CD4-positive, alpha-beta memory T cell (primary cell): ENCODE measurements around the gene ABHD5. TPM values are rescaled to one million over a fixed set of nuclear protein-coding genes. Genes with fewer than 3 reads are reported as not detected.

Source experiments
- CTCF ChIA-PET: fragments of 350-600 bp; sonication (Branson Sonifier 250); formaldehyde crosslinking; loops from one replicate; lab custom pipeline; 2021; ENCODE audit warnings: inconsistent platforms; ENCODE audit not compliant: partially characterized antibody; lab: Charles Lee
- POLR2A ChIA-PET: fragments of 350-600 bp; sonication (Branson Sonifier 250); formaldehyde crosslinking; loops from one replicate; lab custom pipeline; 2021; ENCODE audit not compliant: partially characterized antibody; lab: Charles Lee
- DNase-seq, 5 donors: peaks; one replicate each; pipeline versions ENCODE4 v3.0.0 to v3.0.0-alpha.2; 2020 to 2022; ENCODE audit warnings: mixed read lengths in 1 of 5
- H3K27ac ChIP-seq: one replicate; pipeline ENCODE4 v1.7.0; 2013; ENCODE audit warnings: low read depth, low read length
- H3K27me3 ChIP-seq: 2 replicates; pipeline ENCODE4 v1.7.0; 2013; ENCODE audit warnings: mild to moderate bottlenecking, low read length, moderate library complexity; ENCODE audit not compliant: insufficient read depth
- H3K36me3 ChIP-seq: 2 replicates; pipeline ENCODE4 v1.7.0; 2013; ENCODE audit warnings: mild to moderate bottlenecking, low read length, moderate library complexity; ENCODE audit not compliant: insufficient read depth
- H3K4me1 ChIP-seq: 2 replicates; pipeline ENCODE4 v1.7.0; 2013; ENCODE audit warnings: mild to moderate bottlenecking, low read length, moderate library complexity; ENCODE audit not compliant: insufficient read depth
- H3K4me3 ChIP-seq, 2 donors: one replicate each; pipeline ENCODE4 v1.7.0; 2013; ENCODE audit warnings: low read length in 2 of 2, mild to moderate bottlenecking in 1 of 2
- H3K9me3 ChIP-seq, 2 donors: one replicate each; pipeline ENCODE4 v1.7.0; 2013; ENCODE audit warnings: low read length in 2 of 2, control low read depth in 1 of 2; ENCODE audit not compliant: control insufficient read depth in 1 of 2
- H3K27ac Mint-ChIP-seq, 7 donors: one replicate each; pipeline ENCODE4 v1.8.0; 2020 to 2021; ENCODE audit warnings: mixed read lengths in 7 of 7, mild to moderate bottlenecking in 6 of 7, inconsistent platforms in 3 of 7, moderate library complexity in 3 of 7
- H3K27me3 Mint-ChIP-seq, 2 donors: one replicate each; pipeline ENCODE4 v1.8.0; 2020 to 2021; ENCODE audit warnings: mixed read lengths in 2 of 2
- H3K36me3 Mint-ChIP-seq, 2 donors: one replicate each; pipeline ENCODE4 v1.8.0; 2020 to 2021; ENCODE audit warnings: mixed read lengths in 2 of 2, inconsistent platforms in 1 of 2, mild to moderate bottlenecking in 1 of 2
- H3K4me1 Mint-ChIP-seq, 4 donors: one replicate each; pipeline ENCODE4 v1.8.0; 2020 to 2021; ENCODE audit warnings: mixed read lengths in 4 of 4, mild to moderate bottlenecking in 1 of 4
- H3K4me3 Mint-ChIP-seq, 8 donors: one replicate each; pipeline ENCODE4 v1.8.0; 2020 to 2021; ENCODE audit warnings: mixed read lengths in 8 of 8, mild to moderate bottlenecking in 7 of 8, moderate library complexity in 6 of 8, inconsistent platforms in 3 of 8
- H3K9me3 Mint-ChIP-seq, 8 donors: one replicate each; pipeline ENCODE4 v1.8.0; 2020 to 2021; ENCODE audit warnings: mixed read lengths in 8 of 8, mild to moderate bottlenecking in 5 of 8, inconsistent platforms in 3 of 8, moderate library complexity in 1 of 8
- intact Hi-C: fragments of 100-400 bp; cut with micrococcal nuclease; formaldehyde crosslinking; loops from one replicate; pipeline ENCODE4 v1.15.1; 2023
- polyA plus RNA-seq, 2 donors: library from polyadenylated mRNA; unstranded; fragments of 300-500 nt; fragmentation: Illumina TruSeq; gene quantifications; one replicate each; pipeline ENCODE4 v1.2.3, GENCODE V29; 2021
- total RNA-seq, 2 experiments: library from RNA; stranded (reverse); gene quantifications; one replicate each; pipeline ENCODE4 v1.2.3, GENCODE V29; 2021

Gene ABHD5
- total and polyA plus RNA-seq, 4 experiments from 2014 or later: 5.3 to 7.5 (median 6.6) TPM

DNA sequence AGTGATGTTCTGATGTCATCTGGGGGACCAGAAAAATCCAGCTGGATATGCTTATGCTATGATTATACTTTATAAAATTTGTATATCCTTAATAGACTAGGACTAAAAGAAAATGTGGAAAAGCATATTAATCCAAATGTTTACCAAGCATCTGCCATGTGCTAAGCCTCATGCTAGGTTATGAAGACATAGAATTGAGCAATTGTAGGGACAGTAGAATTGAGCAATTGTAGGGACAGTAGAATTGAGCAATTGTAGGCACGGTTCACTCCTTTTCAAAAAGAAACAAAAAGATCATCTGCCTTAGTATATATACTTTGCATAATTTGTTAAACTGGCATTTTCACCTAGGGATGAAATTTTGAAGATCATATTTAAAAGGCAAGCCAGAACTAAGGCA is 18.3 kb downstream of the ABHD5 start:
- no peaks in the 10 kb centered on the region for H3K27me3 ChIP-seq
- intact Hi-C loops: no loop called here
- Mint-ChIP-seq H3K9me3 (no peaks in the 10 kb centered on the region), H3K27ac (no peak overlapping the region), H3K36me3 (peaks cover 31 to 45% of the 10 kb centered on the region in 2 donors), H3K4me1 (no peaks in the 10 kb centered on the region), H3K4me3 (no peak overlapping the region), H3K27me3 (no peaks in the 10 kb centered on the region)
- H3K4me1 ChIP-seq: no peaks in the 10 kb centered on the region
- CTCF ChIA-PET: no interaction called here
- no peak overlapping the region for H3K27ac ChIP-seq
- H3K36me3 ChIP-seq: no peaks in the 10 kb centered on the region
- DNase-seq: no peak
- H3K9me3 ChIP-seq: no peaks in the 10 kb centered on the region
- POLR2A ChIA-PET: no interaction called here
- no peak overlapping the region for H3K4me3 ChIP-seq

DNA sequence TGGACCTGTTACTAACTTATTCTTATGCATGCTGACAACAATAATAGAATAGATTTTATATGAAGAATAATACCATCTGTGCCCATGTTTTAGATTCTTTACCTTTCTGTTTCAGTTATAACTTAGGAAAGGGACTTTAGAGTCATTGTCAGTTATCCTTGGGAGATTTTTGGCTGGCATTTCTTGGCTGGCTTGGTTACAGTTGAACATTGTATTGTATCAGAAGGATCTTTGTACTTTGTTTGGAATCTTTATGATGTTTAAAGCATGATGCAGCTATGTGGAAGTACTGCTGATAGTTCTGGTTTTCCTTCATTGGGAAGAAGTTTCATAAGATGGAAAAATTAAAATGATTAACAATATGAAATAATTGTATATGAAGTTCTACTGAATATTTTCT is 19.9 kb downstream of the ABHD5 start:
- ChIA-PET CTCF (no interaction called here), POLR2A (no interaction called here)
- Mint-ChIP-seq H3K27ac (no peak overlapping the region), H3K36me3 (peaks cover 32 to 45% of the 10 kb centered on the region in 2 donors), H3K4me1 (no peaks in the 10 kb centered on the region), H3K27me3 (no peaks in the 10 kb centered on the region), H3K4me3 (no peak overlapping the region), H3K9me3 (no peaks in the 10 kb centered on the region)
- no peak for DNase-seq
- Histone ChIP-seq H3K27ac (no peak overlapping the region), H3K4me3 (no peak overlapping the region), H3K9me3 (no peaks in the 10 kb centered on the region), H3K27me3 (no peaks in the 10 kb centered on the region), H3K36me3 (no peaks in the 10 kb centered on the region), H3K4me1 (no peaks in the 10 kb centered on the region)
- intact Hi-C loops: no loop called here

DNA sequence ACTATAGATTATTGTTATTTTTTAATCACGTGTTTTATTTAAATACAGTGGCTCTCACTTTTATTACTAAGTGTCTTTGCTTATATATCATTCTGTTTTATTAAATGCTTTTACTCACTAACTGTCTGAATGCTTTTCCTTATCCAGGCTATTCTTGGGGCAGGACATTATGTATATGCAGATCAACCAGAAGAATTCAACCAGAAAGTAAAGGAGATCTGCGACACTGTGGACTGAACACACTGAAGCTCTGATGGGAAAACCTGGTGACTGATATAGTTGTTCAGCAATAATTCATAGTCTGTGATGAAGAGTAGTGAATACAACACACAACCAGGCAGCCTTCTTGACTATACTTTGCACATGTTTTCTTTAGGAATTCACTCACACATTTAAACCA is 27.6 kb downstream of the ABHD5 start:
- Mint-ChIP-seq H3K27me3 (no peaks in the 10 kb centered on the region), H3K4me3 (no peak overlapping the region), H3K36me3 (peaks cover 36 to 46% of the 10 kb centered on the region in 2 donors), H3K27ac (no peak overlapping the region), H3K4me1 (no peaks in the 10 kb centered on the region), H3K9me3 (no peaks in the 10 kb centered on the region)
- H3K4me1 ChIP-seq: no peaks in the 10 kb centered on the region
- intact Hi-C loops: no loop called here
- no peak overlapping the region for H3K4me3 ChIP-seq
- no peak overlapping the region for H3K27ac ChIP-seq
- DNase-seq: no peak
- no peaks in the 10 kb centered on the region for H3K9me3 ChIP-seq
- H3K27me3 ChIP-seq: no peaks in the 10 kb centered on the region
- ChIA-PET CTCF (no interaction called here), POLR2A (no interaction called here)
- peaks cover 5% of the 10 kb centered on the region for H3K36me3 ChIP-seq

GRCh38 chr3:43723121-43723734 is 32.5 kb downstream of the ABHD5 start:
- no peak overlapping the region for H3K4me3 Mint-ChIP-seq
- ChIA-PET CTCF (no interaction called here), POLR2A (no interaction called here)
- Histone ChIP-seq H3K36me3 (peaks cover 5% of the 10 kb centered on the region), H3K9me3 (no peaks in the 10 kb centered on the region), H3K27me3 (no peaks in the 10 kb centered on the region), H3K27ac (no peak overlapping the region), H3K4me3 (no peak overlapping the region), H3K4me1 (no peaks in the 10 kb centered on the region)
- peaks cover 21 to 23% of the 10 kb centered on the region in 2 donors for H3K36me3 Mint-ChIP-seq
- no peaks in the 10 kb centered on the region for H3K27me3 Mint-ChIP-seq
- no peak for DNase-seq
- intact Hi-C loops: no loop called here
- H3K27ac Mint-ChIP-seq: peak overlapping the region in 2 of 7 donors; percentile 22 to 64
- H3K9me3 Mint-ChIP-seq: no peaks in the 10 kb centered on the region
- H3K4me1 Mint-ChIP-seq: no peaks in the 10 kb centered on the region

- intact Hi-C loops: no loop called here
- H3K9me3 ChIP-seq: no peaks in the 10 kb centered on the region
- Mint-ChIP-seq H3K9me3 (no peaks in the 10 kb centered on the region), H3K36me3 (peaks cover 9 to 12% of the 10 kb centered on the region in 2 donors), H3K4me1 (no peaks in the 10 kb centered on the region), H3K27me3 (no peaks in the 10 kb centered on the region), H3K27ac (no peak overlapping the region), H3K4me3 (no peak overlapping the region)
- POLR2A ChIA-PET: no interaction called here
- no peak for DNase-seq
- H3K36me3 ChIP-seq: no peaks in the 10 kb centered on the region
- H3K4me1 ChIP-seq: no peaks in the 10 kb centered on the region
- H3K27ac ChIP-seq: no peak overlapping the region
- H3K4me3 ChIP-seq: no peak overlapping the region
- CTCF ChIA-PET: no interaction called here
- H3K27me3 ChIP-seq: no peaks in the 10 kb centered on the region
Observed at GRCh38 chr3:43726521-43726920, 35.8 kb downstream of the ABHD5 start.

DNA sequence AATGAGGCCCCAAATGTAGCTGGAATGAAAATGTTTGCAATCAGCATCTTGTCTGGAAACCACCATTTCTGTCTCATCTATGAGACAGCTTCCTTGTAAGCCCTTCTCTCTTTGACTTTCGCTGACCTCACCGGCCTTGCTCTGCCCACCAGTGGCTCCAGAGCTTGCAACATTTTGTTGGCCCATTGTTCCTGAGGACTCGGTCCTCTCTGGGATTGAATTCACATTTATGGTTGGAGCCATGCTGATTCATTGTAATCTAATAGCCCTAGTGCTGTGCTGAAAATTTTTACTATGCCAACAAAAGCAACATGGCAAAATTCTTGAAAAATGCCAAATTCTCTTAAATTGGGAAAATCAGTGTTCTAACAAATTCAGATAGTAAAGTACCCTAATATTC is 37.2 kb downstream of the ABHD5 start:
- Histone ChIP-seq H3K4me3 (no peak overlapping the region), H3K4me1 (no peaks in the 10 kb centered on the region), H3K27ac (no peak overlapping the region), H3K27me3 (no peaks in the 10 kb centered on the region), H3K9me3 (no peaks in the 10 kb centered on the region), H3K36me3 (no peaks in the 10 kb centered on the region)
- H3K4me3 Mint-ChIP-seq: no peak overlapping the region
- no peaks in the 10 kb centered on the region for H3K27me3 Mint-ChIP-seq
- ChIA-PET POLR2A (no interaction called here), CTCF (no interaction called here)
- no peak for DNase-seq
- no peaks in the 10 kb centered on the region for H3K4me1 Mint-ChIP-seq
- peak overlapping the region in 1 of 7 donors; percentile 80 for H3K27ac Mint-ChIP-seq
- peaks cover 9 to 12% of the 10 kb centered on the region in 2 donors for H3K36me3 Mint-ChIP-seq
- intact Hi-C loops: no loop called here
- H3K9me3 Mint-ChIP-seq: no peaks in the 10 kb centered on the region

GRCh38 chr3:43728476-43728875 is 37.7 kb downstream of the ABHD5 start:
- ChIA-PET POLR2A (no interaction called here), CTCF (no interaction called here)
- Mint-ChIP-seq H3K9me3 (no peaks in the 10 kb centered on the region), H3K4me3 (no peak overlapping the region), H3K27ac (no peak overlapping the region), H3K36me3 (peaks cover 9 to 13% of the 10 kb centered on the region in 2 donors), H3K27me3 (no peaks in the 10 kb centered on the region), H3K4me1 (no peaks in the 10 kb centered on the region)
- Histone ChIP-seq H3K36me3 (no peaks in the 10 kb centered on the region), H3K4me3 (no peak overlapping the region), H3K9me3 (no peaks in the 10 kb centered on the region), H3K4me1 (no peaks in the 10 kb centered on the region), H3K27me3 (no peaks in the 10 kb centered on the region), H3K27ac (no peak overlapping the region)
- intact Hi-C loops: no loop called here
- no peak for DNase-seq

DNA sequence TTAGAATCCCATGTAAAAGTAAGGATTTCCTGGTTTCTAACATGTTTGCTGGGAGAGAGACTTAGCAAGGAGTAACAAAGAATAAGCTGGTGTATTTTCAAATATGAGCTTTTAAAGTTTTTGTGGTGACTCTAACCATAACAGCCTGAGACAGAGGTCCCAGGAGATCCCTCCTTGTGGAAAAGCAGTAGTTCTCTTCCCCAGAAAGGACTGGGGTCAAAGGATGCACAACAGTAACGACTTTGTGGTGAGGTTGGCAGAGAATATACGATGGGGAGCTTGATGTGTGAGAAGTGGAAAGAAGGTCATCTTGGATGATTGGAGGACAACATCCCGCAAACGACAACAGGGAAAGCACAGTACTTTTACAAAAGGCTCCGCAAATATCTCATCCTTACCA is 38.2 kb downstream of the ABHD5 start:
- Mint-ChIP-seq H3K27ac (no peak overlapping the region), H3K9me3 (no peaks in the 10 kb centered on the region), H3K36me3 (peaks cover 7 to 15% of the 10 kb centered on the region in 2 donors), H3K4me3 (no peak overlapping the region), H3K27me3 (no peaks in the 10 kb centered on the region), H3K4me1 (no peaks in the 10 kb centered on the region)
- no peak overlapping the region for H3K27ac ChIP-seq
- intact Hi-C loops: no loop called here
- no peaks in the 10 kb centered on the region for H3K36me3 ChIP-seq
- DNase-seq: no peak
- no peak overlapping the region for H3K4me3 ChIP-seq
- ChIA-PET CTCF (no interaction called here), POLR2A (no interaction called here)
- no peaks in the 10 kb centered on the region for H3K4me1 ChIP-seq
- H3K9me3 ChIP-seq: no peaks in the 10 kb centered on the region
- H3K27me3 ChIP-seq: no peaks in the 10 kb centered on the region
